A673 (cell line): ENCODE measurements around the gene KCNK16. TPM values are rescaled to one million over a fixed set of nuclear protein-coding genes. Genes with fewer than 3 reads are reported as not detected.

Experiments used
- BruUV-seq: library from RNA; stranded (reverse); fragments of 400-500 nt; replicated peaks from 2 replicates; lab custom pipeline; 2021; lab: Mats Ljungman, UMichigan
- CTCF ChIA-PET: fragments of 300-600 bp; sonication (Branson Sonifier 250); formaldehyde crosslinking; loops from one replicate; lab custom pipeline; 2022; ENCODE audit warnings: antibody characterized with exemption; lab: Charles Lee
- POLR2A ChIA-PET: fragments of 300-600 bp; sonication (Branson Sonifier 250); formaldehyde crosslinking; loops from one replicate; lab custom pipeline; 2022; ENCODE audit warnings: antibody characterized with exemption; ENCODE audit not compliant: low non-redundant PET; lab: Charles Lee
- DNase-seq: peaks from one replicate; pipeline ENCODE4 v3.0.0-alpha.2; 2015; ENCODE audit warnings: low spot score
- H3K27ac ChIP-seq: fragments of 200-600 bp; sonication (generic); 2 replicates; pipeline ENCODE4 v1.5.1; 2016; ENCODE audit warnings: mixed run types, low read depth, mild to moderate bottlenecking, mixed read lengths, antibody characterized with exemption, low read length; ENCODE audit not compliant: poor library complexity, severe bottlenecking
- H3K27me3 ChIP-seq: fragments of 200-600 bp; sonication (generic); replicated peaks from 2 replicates; pipeline ENCODE4 v1.6.1; 2017; ENCODE audit warnings: mixed run types, low read depth, mild to moderate bottlenecking, mixed read lengths, antibody characterized with exemption, low read length; ENCODE audit not compliant: insufficient read depth, poor library complexity
- H3K36me3 ChIP-seq: fragments of 200-600 bp; sonication (generic); 2 replicates; pipeline ENCODE4 v1.6.1; 2016; ENCODE audit warnings: mixed run types, mild to moderate bottlenecking, mixed read lengths, antibody characterized with exemption, low read length; ENCODE audit not compliant: insufficient read depth, poor library complexity, severe bottlenecking
- H3K4me1 ChIP-seq: fragments of 200-600 bp; sonication (generic); 2 replicates; pipeline ENCODE4 v1.6.1; 2017; ENCODE audit warnings: mixed run types, mild to moderate bottlenecking, mixed read lengths, antibody characterized with exemption, low read length; ENCODE audit not compliant: insufficient read depth, poor library complexity, severe bottlenecking
- H3K4me3 ChIP-seq: fragments of 200-600 bp; sonication (generic); 2 replicates; pipeline ENCODE4 v1.5.1; 2016; ENCODE audit warnings: low read depth, mixed run types, mild to moderate bottlenecking, mixed read lengths, low read length; ENCODE audit not compliant: poor library complexity, severe bottlenecking
- H3K9me3 ChIP-seq: fragments of 200-600 bp; sonication (generic); 2 replicates; pipeline ENCODE4 v1.6.1; 2016; ENCODE audit warnings: mixed run types, low read depth, mild to moderate bottlenecking, mixed read lengths, antibody characterized with exemption, low read length; ENCODE audit not compliant: poor library complexity, severe bottlenecking
- CTCF ChIP-seq: fragments of 300-800, 200-600 bp; sonication (generic); conservative IDR thresholded peaks from 2 replicates; pipeline ENCODE4 v1.5.1; 2017; ENCODE audit warnings: low read depth, mild to moderate bottlenecking, antibody characterized with exemption, low read length, moderate library complexity, mixed read lengths
- EZH2 ChIP-seq: fragments of 200-600 bp; sonication (generic); IDR thresholded peaks from 2 replicates; pipeline ENCODE4 v1.6.1; 2017; ENCODE audit warnings: borderline replicate concordance, low read depth, mild to moderate bottlenecking, mixed read lengths, antibody characterized with exemption, low read length; ENCODE audit not compliant: poor library complexity, severe bottlenecking
- intact Hi-C: fragments of 100-400 bp; cut with micrococcal nuclease; formaldehyde crosslinking; loops from one replicate; pipeline ENCODE4 v1.10.0; 2022; ENCODE audit not compliant: unreplicated experiment
- total RNA-seq: library from RNA; stranded (reverse); gene quantifications from 2 replicates; pipeline ENCODE4 v1.2.3, GENCODE V29; 2021

KCNK16 gene
- total RNA-seq, 1 experiment from 2014 or later, result not detected

GRCh38 chr6:39268721-39269120 lies 53.8 kb downstream of the KCNK16 start:
- CTCF ChIA-PET, result no interaction called here
- Histone ChIP-seq H3K27me3 (peaks cover under 1% of the 10 kb centered on the region), H3K27ac (no peak overlapping the region), H3K4me1 (no peaks in the 10 kb centered on the region), H3K9me3 (no peaks in the 10 kb centered on the region), H3K4me3 (no peak overlapping the region), H3K36me3 (no peaks in the 10 kb centered on the region)
- TF ChIP-seq EZH2, result no peak
- no peak for TF ChIP-seq CTCF
- no peak for DNase-seq
- BruUV-seq, result no TSS peak
- POLR2A ChIA-PET, result no interaction called here
- intact Hi-C loops, result no loop called here

GRCh38 chr6:39268171-39268570 lies 54.3 kb downstream of the KCNK16 start:
- H3K4me3 ChIP-seq, result no peak overlapping the region
- CTCF ChIA-PET, result no interaction called here
- H3K27ac ChIP-seq, result no peak overlapping the region
- H3K36me3 ChIP-seq, result no peaks in the 10 kb centered on the region
- POLR2A ChIA-PET, result no interaction called here
- H3K9me3 ChIP-seq, result no peaks in the 10 kb centered on the region
- no peak for DNase-seq
- BruUV-seq, result no TSS peak
- no peaks in the 10 kb centered on the region for H3K4me1 ChIP-seq
- no peak for TF ChIP-seq CTCF
- no peak for TF ChIP-seq EZH2
- intact Hi-C loops, result no loop called here
- H3K27me3 ChIP-seq, result peaks cover 6% of the 10 kb centered on the region

GRCh38 chr6:39266782-39267355 lies 55.6 kb downstream of the KCNK16 start:
- ChIA-PET POLR2A (no interaction called here), CTCF (no interaction called here)
- H3K9me3 ChIP-seq, result no peaks in the 10 kb centered on the region
- TF ChIP-seq CTCF (no peak), EZH2 (no peak)
- no peak overlapping the region for H3K27ac ChIP-seq
- no peaks in the 10 kb centered on the region for H3K4me1 ChIP-seq
- BruUV-seq, result no TSS peak
- H3K27me3 ChIP-seq, result peaks cover 9% of the 10 kb centered on the region
- H3K4me3 ChIP-seq, result no peak overlapping the region
- no peaks in the 10 kb centered on the region for H3K36me3 ChIP-seq
- intact Hi-C loops, result no loop called here
- no peak for DNase-seq
